Fibroblast of villous mesenchyme (primary cell): ENCODE results near the gene AMPH. TPM values are rescaled to one million over a fixed set of nuclear protein-coding genes. Genes with fewer than 3 reads are reported as not detected.

Experiments used
- DNase-seq: peaks from one replicate; pipeline ENCODE4 v3.0.0-alpha.2; 2010; ENCODE audit warnings: low read depth
- H3K4me3 ChIP-seq: 2 replicates; pipeline ENCODE4 v1.5.1; 2011; ENCODE audit warnings: low read depth, mild to moderate bottlenecking, low read length
- CTCF ChIP-seq: IDR thresholded peaks from 2 replicates; pipeline ENCODE4 v1.5.1; 2012; ENCODE audit warnings: low read depth, mild to moderate bottlenecking, low read length; ENCODE audit not compliant: insufficient read depth
- total RNA-seq: library from RNA; depleted of rRNA; stranded (reverse); fragments of >200 nt; gene quantifications from 2 replicates; pipeline ENCODE4 v1.2.3, GENCODE V29; 2012

Gene AMPH
- total RNA-seq, 1 donor, result 0.86 TPM

GRCh38 chr7:38506004-38506403 is 125.2 kb downstream of the AMPH start:
- no peak for TF ChIP-seq CTCF
- H3K4me3 ChIP-seq, result no peak overlapping the region

GRCh38 chr7:38504684-38505083 is 126.5 kb downstream of the AMPH start:
- no peak for TF ChIP-seq CTCF
- H3K4me3 ChIP-seq, result no peak overlapping the region
- DNase-seq, result no peak

More at GRCh38 chr7:38506004-38506403, 125.2 kb downstream of the AMPH start:
- DNase-seq, result no peak

- no peak overlapping the region for H3K4me3 ChIP-seq
- no peak for DNase-seq
- TF ChIP-seq CTCF, result no peak
Measured at GRCh38 chr7:38502848-38503247, 128.3 kb downstream of the AMPH start.

GRCh38 chr7:38502289-38502688 is 128.9 kb downstream of the AMPH start:
- no peak for DNase-seq
- no peak for TF ChIP-seq CTCF
- H3K4me3 ChIP-seq, result no peak overlapping the region

- no peak for DNase-seq
- no peak overlapping the region for H3K4me3 ChIP-seq
- TF ChIP-seq CTCF, result no peak
Measured at GRCh38 chr7:38492010-38492409, 139.2 kb downstream of the AMPH start.

- DNase-seq, result no peak
- no peak overlapping the region for H3K4me3 ChIP-seq
- TF ChIP-seq CTCF, result no peak
Measured at GRCh38 chr7:38482521-38482920, 148.7 kb downstream of the AMPH start.

GRCh38 chr7:38481401-38481800 is 149.8 kb downstream of the AMPH start:
- no peak overlapping the region for H3K4me3 ChIP-seq
- no peak for DNase-seq
- no peak for TF ChIP-seq CTCF
